Lower leg skin (tissue), 3 donors: ENCODE results near the gene CAMTA1.

ENCODE experiments used
- CTCF ChIP-seq, 3 donors: fragments of 450-650 bp; IDR thresholded peaks; one replicate each; pipeline ENCODE4 v1.5.1; 2016; ENCODE audit warnings: antibody characterized with exemption in 3 of 3, mild to moderate bottlenecking in 3 of 3, moderate library complexity in 2 of 3
- POLR2A ChIP-seq, 2 donors: fragments of 450-650 bp; IDR thresholded peaks; one replicate each; pipeline ENCODE4 v1.6.1; 2016 to 2017; ENCODE audit warnings: antibody characterized with exemption in 2 of 2, mild to moderate bottlenecking in 1 of 2, moderate library complexity in 1 of 2

- TF ChIP-seq CTCF (IDR thresholded peaks at IDR 0.05), result no peak
- no peak for TF ChIP-seq POLR2A (IDR thresholded peaks at IDR 0.05)
Observed at GRCh38 chr1:7687411-7687810, 902.2 kb downstream of the CAMTA1 start.
